NCI-H82 (cell line): ENCODE data around the gene NELFCD.
"Not testable (repeated sequence)": the region's sequence is repeated elsewhere in the genome, so short reads cannot be mapped to it uniquely, and the experiment has no call there.

Experiments
- DNase-seq: peaks from one replicate; lab custom pipeline; 2025; lab: John Stamatoyannopoulos, UW

The NELFCD gene

DNA sequence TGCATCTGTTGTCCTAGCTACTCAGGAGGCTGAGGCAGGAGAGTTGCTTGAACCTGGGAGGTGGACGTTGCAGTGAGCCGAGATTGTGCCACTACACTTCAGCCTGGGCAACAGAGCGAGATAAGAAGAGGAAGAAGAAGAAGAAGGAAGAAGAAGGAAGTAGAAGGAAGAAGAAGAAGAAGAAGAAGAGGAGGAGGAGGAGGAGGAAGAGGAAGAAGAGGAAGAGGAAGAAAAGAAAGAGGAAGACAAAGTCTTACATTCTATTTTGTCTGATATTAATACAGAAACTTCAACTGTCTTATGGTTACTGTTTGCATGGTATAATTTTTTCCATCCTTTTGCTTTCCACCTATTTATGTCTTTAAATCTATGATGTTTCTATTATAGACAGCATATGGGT is 7.2 kb upstream of the NELFCD start:
- DNase-seq, result no peak

DNA sequence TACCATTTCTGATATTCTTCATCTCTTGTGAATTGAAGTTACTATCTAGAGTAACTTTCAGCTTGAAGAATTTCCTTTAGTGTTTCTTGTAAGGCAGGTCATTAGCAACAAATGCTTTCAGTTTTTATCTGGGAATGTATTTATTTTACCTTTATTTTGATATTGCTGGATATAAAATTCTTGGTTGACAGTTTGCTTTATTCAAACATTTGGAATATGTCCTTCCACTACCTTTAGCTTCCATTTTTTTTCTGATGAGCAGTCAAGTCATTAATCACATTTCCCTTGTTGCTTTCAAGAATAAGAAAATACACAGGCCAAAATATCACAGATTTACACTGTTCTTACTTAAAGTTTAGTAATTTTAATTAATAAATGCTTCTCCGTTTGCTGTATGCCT is 5.7 kb upstream of the NELFCD start:
- no peak for DNase-seq

DNA sequence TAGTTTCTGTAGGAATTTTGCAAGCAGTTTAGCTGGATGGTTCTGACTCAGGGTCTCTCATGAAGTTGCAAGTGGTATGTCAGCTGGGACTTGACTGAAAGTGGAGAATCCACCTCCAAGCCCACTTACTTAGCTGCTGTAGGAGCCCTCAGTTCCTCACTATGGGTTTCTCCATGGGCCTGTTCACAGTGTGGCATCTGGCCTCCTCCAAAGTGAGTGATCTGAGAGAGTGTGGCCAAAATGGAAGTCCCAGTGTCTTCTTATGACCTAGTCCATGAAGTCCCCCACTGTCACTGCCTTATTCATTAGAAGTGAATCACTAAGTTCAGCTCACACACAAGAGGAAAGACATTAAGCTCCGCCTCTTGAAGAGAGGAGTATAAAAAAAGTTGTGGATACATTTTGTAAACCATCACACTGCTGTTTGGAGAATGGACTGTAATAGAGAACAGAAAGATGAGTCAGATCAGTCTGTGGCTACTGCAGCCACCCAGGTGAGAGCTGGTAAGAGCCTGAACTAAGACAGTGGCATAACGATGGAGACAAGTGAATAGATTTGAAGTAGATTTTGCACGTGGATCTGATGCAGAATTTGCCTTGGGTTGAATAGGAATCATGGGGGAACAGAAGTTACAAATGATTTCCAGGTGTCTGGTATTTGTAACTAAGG is 4.9 kb upstream of the NELFCD start:
- no peak for DNase-seq

DNA sequence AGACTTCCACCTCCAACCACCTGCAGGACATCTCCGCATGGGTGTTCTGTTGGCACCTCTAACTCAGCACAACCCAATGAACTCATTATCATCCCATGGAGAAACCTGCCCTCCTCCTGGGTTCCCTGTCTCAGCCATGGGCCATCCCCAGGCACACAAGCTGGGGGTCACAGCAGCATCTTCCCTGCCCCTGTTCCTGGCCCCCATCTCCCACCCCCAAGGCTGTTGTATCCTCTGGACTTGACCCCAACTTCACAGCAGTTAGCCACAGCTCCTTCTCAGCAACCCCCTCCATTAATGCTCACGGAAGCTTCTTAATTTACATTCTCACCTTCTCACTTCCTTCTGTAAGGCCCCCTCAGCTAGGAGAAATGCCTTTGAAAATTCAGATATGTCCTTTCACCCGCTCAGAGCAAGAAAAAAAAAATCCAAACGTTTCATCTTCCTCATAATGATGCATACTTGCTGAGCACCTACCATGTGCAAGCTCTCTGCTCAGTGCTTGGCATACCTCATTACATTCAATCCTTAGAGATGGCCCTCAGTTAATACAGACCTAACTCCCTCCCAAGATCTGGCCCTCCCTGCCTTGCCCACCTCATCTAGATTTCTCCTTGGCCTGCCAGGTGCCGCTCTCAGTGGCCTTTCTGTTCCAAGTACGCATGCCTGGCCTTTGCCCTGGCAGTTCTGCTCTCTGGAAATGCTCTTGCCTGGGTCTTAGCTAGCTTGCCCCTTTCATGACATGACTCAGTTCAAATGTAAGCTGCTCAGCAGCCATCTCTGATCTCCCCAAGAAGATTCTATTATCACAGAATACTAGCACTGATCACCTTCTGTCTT is 2.5 kb upstream of the NELFCD start:
- DNase-seq, result peak; percentile 82

DNA sequence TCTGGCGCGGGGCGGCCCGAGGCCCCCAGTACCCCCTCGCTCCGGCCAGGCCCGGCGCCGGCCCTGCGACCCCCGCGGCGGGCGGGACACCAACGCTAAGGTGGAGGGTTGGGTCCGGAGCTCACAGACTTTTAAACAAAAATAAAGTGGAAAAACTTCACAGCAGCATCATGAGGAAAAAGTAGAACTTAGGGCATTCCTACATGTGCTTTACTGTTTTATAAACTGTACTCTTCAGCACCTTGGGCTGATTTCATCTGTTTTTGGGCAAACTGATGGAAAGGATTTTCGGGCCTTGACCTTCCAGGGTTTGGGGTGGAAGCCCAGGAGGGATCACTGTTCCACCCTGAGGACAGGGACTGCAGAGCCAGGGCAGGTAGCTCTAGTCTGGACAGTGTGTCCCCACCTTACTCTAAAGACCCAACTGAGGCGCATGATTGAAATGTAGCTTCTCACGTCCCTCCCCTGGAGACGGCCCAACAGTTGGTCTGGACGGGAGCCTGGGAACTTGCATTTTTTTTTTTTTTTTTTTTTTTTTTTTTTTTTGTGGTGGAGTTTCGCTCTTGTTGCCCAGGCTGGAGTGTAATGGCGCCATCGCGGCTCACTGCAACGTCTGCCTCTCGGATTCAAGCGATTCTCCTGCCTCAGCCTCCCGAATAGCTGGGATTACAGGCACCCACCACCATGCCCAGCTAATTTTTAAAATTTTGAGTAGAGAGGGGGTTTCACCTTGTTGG is 740 bp downstream of the NELFCD start:
- peak; percentile 45 for DNase-seq

DNA sequence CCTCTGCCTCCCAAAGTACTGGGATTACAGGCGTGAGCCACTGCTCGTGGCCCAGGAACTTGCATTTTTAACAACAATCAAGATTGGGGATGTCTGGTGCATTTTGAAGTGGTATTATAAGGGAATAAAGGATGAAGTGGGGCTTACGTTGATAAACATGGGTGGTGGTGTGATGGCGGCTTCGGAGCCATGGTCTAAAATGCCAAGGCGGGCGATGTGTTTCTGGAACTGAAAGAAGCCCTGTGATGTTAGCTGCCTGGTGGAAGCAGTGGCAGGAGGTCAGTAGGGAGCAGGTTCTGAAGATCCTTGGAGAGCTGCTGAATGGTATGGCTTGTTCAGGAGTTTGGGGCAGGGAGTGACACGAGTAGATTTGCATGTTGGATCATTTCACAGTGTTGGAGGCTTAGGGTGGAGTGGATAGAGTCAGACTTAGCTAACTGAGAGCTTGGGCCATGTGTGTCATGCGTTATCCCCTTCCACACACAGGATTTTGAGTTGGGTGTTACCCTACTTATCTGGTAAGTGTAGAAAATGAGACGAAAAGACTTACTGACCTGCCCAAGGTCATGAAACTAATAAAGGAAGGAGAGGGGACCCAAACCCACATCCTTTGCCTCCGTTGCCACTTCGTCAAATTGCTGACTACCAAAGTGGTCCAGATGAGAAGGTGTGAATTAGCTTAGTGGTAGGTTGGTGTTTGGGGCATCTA is 1.5 kb downstream of the NELFCD start:
- peak; percentile 32 for DNase-seq

DNA sequence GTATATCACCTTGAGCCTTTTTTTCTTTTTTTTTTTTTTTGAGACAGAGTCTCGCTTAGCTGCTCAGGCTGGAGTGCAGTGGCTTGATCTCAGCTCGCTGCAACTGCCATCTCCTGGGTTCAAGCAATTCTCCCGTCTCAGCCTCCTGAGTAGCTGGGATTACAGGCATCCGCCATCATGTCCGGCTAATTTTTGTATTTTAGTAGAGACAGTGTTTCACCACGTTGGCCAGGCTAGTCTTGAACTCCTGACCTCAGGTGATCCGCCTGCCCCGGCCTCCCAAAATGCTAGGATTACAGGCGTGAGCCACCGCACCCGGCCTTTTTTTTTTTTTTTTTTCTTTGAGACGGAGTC is 2.0 kb downstream of the NELFCD start:
- not testable (repeated sequence) for DNase-seq

DNA sequence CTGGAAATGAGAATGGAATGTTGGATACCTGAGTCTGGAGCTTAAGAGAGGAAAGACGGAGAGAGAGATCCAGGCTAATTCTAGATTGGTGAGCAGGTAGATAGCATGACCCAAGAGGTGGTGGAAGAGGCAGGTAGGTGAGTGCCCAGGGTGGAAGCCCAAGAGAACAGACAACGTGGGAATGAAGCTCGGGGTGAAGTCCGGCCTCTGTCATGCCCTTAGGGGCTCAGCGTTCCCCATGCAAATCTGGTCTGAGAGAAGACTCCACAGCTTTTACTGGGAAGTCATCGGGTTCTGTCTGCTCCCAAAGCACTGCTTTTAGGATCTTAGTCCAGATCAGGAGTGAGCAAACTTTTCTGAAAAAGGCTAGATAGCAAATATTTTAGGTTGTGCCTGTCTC is 3.6 kb downstream of the NELFCD start:
- no peak for DNase-seq

DNA sequence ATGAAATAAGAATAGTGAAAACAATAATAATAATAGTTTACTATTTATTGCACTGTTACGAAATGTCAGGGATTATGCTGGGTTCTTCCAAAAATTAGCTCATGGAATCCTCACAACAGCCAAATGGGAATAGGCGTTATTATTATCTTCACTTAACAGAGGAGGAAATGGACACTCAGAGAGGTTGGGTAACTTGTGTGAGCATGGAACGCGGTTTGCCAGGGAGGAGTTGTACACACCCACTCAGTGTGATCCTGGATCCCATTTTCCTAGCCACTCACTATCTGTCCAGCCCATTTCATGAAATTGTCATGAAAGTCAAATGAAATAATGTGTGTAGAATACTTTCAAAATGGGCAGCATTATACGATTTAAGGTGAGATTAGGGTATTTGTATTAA is 4.6 kb downstream of the NELFCD start:
- no peak for DNase-seq

DNA sequence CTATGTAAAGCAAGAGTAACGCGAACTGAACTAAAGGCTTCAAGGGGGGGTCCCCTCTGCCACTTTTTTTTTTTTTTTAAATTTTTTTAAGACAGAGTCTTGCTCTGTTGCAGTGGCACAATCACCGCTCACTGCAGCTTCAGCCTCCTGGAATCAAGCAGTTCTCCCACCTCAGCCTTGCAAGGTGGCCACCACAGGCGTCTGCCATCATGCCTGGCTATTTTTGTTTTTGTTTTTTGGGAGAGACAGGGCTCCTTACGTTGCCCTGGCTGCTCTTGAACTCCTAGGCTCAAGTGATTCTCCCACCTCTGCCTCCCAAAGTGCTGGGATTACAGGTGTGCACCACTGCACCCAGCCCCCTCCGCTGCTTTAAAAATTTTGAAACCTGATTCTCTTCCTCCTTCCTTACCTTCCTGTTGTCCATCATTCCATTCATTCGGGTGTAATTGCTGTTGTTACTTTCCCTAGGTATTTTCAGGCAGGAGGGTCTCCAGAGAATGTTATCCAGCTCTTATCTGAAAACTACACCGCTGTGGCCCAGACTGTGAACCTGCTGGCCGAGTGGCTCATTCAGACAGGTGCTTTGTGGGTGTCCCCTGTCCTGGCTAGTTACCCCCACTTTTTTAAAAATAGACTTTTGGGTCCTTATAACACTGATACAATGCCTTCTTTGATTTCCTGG is 5.4 kb downstream of the NELFCD start:
- DNase-seq, result no peak

DNA sequence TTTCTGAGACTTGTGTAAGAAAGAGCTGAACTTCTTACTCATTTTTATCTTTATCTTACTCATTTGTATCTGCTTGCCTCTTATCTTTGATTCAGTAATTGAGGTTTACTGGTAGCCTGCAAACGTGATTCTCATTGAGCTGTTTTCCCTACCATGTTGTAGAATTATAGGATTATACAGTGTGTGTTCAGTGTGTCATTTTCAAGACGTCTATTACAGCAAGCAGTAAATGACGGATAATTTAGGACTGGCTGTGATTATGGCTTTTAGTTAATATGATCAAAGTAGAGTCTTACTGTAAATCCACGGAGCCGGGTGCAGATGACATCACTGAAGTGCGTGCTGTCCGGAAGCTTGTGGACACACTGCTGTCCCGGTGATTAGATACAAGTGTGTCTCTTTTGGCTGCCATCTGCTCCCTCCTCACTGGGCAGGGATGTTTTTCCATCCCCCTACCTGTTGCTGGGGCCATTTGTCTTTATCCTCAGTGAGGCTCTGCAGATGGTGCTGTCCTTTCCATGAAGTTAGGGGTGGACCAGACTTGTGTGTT is 6.0 kb downstream of the NELFCD start:
- peak; percentile 94 for DNase-seq

DNA sequence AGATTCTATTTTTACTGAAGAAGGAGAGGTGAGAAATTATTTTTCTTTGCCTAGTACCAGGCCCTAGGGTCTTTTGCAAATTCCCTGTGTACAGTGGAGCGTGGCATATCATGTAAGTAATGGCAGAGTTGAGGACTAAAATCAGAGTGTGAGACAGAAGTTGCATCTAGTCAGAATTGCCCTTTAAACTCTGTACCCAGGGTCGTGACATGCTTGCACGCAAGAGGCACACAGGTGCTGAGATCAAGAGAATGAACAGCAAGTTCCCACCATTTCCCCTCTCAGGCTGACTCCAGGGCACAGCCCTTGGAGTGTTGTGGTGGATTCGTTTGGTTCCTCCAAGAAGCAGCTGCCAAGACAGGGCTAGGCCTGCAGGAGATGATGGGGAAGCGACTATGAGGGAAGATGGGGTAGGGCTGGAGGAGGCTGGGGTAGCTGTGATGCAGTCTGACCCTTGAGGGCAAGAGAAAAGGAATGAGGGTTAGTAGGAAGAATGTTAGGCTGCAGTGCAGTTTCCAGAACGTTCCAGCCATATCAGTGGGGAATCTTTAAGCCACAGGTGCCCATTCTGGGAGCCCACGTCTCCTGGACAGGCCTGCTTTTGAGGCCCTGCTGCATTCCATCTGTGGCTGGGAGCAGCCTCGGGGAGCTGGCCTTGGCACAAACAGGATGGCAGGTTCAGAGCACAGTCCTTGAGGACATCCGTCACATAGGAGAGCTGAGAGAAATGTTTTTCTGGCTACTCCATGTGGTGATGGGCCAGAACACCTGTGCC is 6.9 kb downstream of the NELFCD start:
- DNase-seq, result no peak

DNA sequence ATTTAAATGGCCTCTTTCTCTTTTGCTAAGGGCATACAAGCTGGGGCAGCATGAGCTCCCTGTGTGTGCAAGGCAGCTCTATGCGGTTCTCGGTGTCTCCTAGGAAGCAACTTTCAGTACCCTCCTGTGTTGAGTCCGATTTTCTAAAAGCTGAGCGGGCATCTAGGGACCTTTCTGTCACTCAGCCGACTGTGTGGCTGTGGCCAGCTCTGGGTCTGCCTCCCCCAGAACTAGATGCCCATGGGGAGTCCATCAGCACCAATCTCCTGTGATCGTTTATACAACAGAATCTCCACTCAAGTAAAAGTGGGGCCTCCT is 7.5 kb downstream of the NELFCD start:
- DNase-seq, result no peak

DNA sequence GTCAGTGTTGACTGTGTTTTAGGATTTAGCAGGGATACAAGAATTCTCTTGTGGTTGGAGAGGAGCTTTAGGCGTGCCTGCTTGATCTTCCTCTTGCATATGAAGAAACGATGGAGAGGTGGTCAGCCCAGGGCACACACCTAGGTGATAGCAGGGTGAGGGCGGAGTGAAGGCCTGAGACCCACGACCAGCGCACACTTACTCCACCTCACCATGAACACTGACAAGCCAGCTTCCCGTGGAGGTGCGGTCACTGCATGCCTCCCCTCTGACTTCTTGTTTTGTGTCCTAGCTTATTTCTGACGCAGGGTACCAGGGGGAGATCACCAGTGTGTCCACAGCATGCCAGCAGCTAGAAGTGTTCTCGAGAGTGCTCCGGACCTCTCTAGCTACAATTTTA is 8.1 kb downstream of the NELFCD start:
- no peak for DNase-seq

DNA sequence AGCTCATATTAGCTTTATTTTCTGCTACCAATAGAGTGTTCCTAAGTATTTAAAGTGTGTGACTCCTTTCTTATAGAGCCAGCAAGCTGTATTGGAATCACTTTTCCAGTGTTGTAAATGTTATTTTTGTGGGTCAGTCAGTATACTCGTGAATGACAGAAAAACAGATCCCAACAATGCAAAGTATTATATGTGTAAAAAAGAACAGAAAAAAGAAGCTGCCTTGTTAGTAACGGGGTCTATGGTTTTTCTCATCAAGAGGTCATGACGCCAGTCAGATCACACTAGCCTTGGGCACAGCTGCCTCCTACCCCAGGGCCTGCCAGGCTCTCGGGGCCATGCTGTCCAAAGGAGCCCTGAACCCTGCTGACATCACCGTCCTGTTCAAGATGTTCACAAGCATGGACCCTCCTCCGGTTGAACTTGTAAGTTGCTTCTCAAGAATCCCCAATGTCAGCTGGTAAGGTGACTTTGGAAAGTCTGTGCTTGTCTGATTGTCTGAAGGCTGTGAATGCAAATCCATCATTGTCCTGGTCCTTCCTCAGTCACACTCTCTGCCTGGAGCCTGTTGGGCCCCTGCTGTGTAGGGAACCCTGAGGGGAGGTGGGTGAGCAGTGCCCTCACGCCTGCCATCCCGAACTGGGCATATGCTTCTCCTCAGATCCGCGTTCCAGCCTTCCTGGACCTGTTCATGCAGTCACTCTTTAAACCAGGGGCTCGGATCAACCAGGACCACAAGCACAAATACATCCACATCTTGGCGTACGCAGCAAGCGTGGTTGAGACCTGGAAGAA is 9.8 kb downstream of the NELFCD start:
- no peak for DNase-seq

DNA sequence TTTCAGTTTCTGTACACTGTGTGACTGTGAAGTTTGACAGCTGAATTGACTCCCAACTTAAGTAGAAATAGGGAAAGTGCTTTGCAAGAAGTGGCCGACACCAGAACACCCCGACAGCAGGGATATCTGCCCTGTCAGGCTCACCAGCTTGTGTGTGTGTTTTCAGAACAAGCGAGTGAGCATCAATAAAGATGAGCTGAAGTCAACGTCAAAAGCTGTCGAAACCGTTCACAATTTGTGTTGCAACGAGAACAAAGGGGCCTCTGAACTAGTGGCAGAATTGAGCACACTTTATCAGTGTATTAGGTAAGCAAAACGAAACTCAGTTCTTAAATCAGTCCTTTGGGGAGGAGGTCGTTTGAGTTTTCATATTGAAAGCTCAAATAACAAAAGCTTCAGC is 10.7 kb downstream of the NELFCD start:
- no peak for DNase-seq

DNA sequence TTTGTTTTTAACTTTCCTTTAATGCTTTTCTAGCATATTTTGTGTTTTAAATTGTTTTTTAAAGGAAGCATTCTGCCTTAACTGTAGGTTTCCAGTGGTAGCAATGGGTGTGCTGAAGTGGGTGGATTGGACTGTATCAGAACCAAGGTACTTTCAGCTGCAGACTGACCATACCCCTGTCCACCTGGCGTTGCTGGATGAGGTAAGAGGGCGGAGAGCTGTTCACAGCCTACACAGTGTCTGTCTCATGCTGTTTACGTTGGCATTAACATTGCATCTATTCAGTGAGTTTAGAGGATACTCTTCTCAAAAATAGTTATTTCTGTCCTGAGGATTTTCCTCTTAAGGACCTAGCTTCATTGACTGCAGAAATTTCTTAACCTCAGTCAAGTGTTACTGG is 11.9 kb downstream of the NELFCD start:
- DNase-seq, result no peak

DNA sequence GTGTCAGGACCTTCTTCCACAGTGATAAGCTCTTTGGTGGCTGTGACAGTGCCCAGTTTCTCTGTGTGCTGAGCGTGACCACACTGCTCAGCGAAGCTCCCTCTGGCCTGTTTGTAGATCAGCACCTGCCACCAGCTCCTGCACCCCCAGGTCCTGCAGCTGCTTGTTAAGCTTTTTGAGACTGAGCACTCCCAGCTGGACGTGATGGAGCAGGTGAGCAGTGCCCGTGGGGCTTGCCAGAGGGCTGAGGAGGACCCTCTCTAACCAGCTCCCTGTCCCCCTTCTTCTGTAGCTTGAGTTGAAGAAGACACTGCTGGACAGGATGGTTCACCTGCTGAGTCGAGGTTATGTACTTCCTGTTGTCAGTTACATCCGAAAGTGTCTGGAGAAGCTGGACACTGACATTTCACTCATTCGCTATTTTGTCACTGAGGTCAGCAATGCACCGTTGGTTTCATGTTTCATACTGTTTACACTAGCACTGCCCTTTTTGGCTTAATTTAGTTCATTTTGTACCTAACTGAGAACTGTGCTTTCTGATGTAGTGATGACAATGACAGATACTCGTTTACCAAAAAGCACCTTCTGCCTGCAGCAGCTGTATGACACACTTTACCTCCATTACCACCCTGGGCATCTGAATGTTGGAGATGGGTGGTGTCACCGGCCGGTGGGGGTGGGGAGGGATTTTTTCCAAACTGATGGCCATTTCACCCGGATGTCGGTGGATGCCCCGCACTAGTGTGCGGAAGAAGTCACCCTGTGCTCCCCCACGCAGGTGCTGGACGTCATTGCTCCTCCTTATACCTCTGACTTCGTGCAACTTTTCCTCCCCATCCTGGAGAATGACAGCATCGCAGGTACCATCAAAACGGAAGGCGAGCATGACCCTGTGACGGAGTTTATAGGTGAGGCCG is 12.5 kb downstream of the NELFCD start:
- DNase-seq, result no peak
